ENCODE measurements around the gene ZIC3.

Gene ZIC3

DNA sequence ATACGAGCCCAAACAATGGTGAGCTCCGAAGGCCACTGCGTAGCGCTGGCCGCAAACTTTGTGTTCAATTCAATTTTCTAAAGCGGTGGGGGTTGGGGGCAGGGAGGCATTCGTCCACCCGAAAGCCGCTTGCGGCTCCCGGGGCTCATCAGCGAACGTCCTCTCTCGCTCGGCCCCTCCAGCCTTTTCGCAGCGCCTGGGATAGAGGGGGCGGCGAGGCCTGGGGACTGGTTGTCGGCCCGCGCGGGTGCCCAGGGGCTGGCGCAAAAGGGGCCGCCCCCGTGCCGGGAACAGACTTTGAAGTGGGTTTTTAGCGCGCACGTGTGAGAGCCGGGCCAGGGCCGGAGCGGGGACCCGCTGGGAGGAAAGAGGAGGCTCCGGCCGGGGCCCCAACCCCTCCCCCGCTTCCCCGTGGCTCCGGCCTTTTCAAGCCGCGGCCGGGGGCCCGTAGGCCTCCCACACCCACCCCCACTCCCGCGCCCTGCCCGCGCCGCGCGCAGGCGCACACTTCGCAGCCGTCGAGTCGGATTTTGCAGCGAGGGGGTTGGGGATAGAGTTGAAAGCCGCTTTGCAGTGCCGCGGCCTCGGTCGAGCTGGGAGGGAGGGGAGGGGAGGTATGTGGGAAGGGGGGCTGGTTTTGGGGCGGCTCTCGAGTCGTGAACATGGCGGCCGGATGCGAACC is 8.3 kb downstream of the ZIC3 start:
- DNase-seq, result no peak

DNA sequence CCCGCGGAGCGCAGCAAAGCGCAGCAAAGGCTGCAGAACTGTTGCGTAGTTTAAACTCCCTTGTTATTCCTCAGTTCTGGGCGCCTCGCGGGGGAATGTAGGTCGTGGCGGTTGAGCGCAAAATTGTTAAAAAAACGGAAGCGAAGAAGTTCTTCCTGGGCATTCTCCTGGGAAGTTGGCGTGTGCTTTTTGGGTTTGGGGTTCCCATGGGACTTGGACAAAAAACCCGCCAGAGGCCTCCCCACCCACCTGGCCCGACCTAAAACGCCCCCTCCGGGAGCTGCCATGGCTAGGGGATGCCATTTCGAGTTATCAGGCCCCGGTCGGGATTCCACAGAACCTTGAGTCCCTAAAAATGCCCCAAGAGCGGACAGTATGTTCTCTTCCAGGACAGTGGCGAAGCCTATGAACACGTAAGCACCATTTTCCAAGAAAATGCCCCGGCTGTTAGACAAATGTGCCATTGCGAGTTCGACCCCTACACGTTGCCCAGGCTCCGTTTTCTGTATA is 8.9 kb downstream of the ZIC3 start:
- DNase-seq, result no peak

DNA sequence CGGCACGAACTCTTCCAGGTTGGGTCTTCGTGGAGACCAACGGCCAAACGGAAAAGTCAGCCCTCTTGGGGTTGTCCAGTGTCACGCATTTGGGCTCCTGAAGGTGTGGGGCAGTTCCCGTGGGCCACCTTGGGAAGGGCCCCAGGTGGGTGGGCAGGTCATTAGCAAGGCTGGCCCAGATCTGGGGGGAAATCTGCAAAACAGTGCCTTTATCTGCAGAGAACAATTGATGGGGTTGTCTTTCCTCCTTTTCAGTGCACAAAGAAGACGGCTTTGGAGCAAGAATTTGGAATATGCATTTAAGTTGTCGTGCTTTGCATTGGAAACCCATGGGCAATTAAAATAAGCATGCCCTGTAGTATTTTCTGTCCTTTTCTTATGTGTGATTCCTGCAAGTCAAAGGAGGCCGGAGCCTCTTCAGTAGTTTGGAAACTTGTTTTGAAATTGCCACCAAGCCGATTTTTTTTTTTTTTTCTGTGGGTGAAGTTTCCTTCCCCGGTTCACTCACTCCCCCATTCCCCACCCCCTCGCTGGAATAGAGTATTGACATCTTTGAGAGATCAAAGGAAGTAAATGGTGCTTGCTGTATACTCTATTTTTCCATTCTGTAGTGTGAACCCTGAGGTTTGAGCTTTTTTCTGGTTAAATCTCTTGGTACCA is 9.8 kb downstream of the ZIC3 start:
- DNase-seq, result no peak

DNA sequence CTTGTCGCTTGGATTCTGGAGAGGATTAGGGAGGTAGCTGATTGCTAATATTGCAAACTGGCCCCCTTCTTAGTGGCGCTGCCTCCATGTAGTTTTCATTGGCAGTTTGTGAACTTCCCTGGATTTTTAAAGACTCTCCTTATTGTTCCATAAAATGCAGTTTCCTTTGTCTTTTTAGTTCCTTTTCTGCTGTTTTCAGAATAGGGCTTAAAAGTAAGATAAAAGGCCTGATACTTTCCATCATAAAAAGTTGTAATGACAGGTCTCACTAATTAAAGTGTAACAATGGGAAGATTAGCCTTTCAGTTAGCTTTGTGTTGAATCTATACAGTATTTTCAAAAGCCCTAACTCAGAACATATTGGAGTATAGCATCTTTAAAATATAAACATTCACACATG is 21.2 kb downstream of the ZIC3 start:
- DNase-seq, result no peak

DNA sequence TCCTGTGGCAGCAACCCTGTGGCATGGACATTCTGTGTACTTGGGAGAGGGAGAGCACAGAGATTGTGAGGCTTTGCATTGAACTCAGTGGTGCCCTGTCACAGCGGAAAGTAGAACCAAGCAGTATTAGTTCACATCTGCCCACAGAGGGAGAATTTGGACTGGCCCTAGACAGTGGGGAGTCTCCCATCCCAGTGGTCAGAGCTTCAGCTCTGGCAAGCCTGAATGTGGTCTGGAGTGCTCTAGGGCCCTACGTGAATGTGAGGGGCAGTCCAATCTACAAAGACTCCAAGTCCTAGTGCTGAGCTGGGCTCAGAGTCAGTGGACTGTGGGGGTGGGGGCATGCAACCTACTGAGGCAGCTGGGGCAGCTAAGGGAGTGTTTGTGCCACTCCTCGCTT is 34.8 kb downstream of the ZIC3 start:
- no peak for DNase-seq
